Measurements from ENCODE around the gene AHRR. TPM values are rescaled to one million over a fixed set of nuclear protein-coding genes. Genes with fewer than 3 reads are reported as not detected.

AHRR gene
- total RNA-seq, 1 experiment from 2014 or later, result 1.9 TPM

GRCh38 chr5:438481-438981 is 117.0 kb downstream of the AHRR start:
- BruUV-seq (replicated peaks), result no TSS peak

GRCh38 chr5:439181-439580 is 117.7 kb downstream of the AHRR start:
- H3K27me3 ChIP-seq (ENCODE audit: low read length), result no peaks in the 10 kb centered on the region
- POLR2A ChIA-PET (ENCODE audit: unreplicated experiment), result no interaction called here
- ATAC-seq, result no peak
- H3K36me3 ChIP-seq (ENCODE audit: low read depth, low read length), result no peaks in the 10 kb centered on the region
- no peaks in the 10 kb centered on the region for H3F3A ChIP-seq (ENCODE audit: low read length, unreplicated experiment)
- DNase-seq, result no peak
- no TSS peak for BruUV-seq (replicated peaks)
- H3K9me3 ChIP-seq (ENCODE audit: low read length), result no peaks in the 10 kb centered on the region
- H3K79me2 ChIP-seq (ENCODE audit: low read length), result peaks cover 23% of the 10 kb centered on the region
- H3K9ac ChIP-seq (ENCODE audit: low read length), result no peak overlapping the region
- H3K4me2 ChIP-seq (ENCODE audit: low read length), result no peak overlapping the region
- H3K27ac ChIP-seq (ENCODE audit: low read length), result no peak overlapping the region
- H3K4me1 ChIP-seq (ENCODE audit: insufficient read depth, low read length), result peaks cover 8% of the 10 kb centered on the region
- H3K4me3 ChIP-seq (ENCODE audit: low read length), result no peak overlapping the region
- no peak for TF ChIP-seq CTCF (conservative IDR thresholded peaks at IDR 0.05; ENCODE audit: low read depth, low read length)
- no peak for TF ChIP-seq EZH2 (IDR thresholded peaks at IDR 0.05; ENCODE audit: low read length, unreplicated experiment)
- TF ChIP-seq EZH2phosphoT487 (IDR thresholded peaks at IDR 0.05; ENCODE audit: borderline replicate concordance, low read length), result no peak
- CTCF ChIA-PET, result interaction anchor here (0.6 kb wide), 1 partner anchor 97 kb away, joined by 3 read pairs; no protein-coding TSS in a partner anchor
- H3K9me2 ChIP-seq (replicated peaks; ENCODE audit: low read length), result no peaks in the 10 kb centered on the region
- intact Hi-C loops (cut with micrococcal nuclease), result no loop called here
- no peaks in the 10 kb centered on the region for H4K20me1 ChIP-seq (ENCODE audit: low read length)
- no peak overlapping the region for H2AFZ ChIP-seq (ENCODE audit: low read length)

More at GRCh38 chr5:438481-438981, 117.0 kb downstream of the AHRR start:
- Histone ChIP-seq H2AFZ (ENCODE audit: low read length) (no peak overlapping the region), H3K4me1 (ENCODE audit: insufficient read depth, low read length) (peaks cover 8% of the 10 kb centered on the region), H3K27me3 (ENCODE audit: low read length) (no peaks in the 10 kb centered on the region), H3K4me2 (ENCODE audit: low read length) (no peak overlapping the region), H4K20me1 (ENCODE audit: low read length) (no peaks in the 10 kb centered on the region), H3K79me2 (ENCODE audit: low read length) (peaks cover 17% of the 10 kb centered on the region), H3K36me3 (ENCODE audit: low read depth, low read length) (no peaks in the 10 kb centered on the region), H3F3A (ENCODE audit: low read length, unreplicated experiment) (no peaks in the 10 kb centered on the region), H3K4me3 (ENCODE audit: low read length) (no peak overlapping the region), H3K9me2 (replicated peaks; ENCODE audit: low read length) (no peaks in the 10 kb centered on the region), H3K9ac (ENCODE audit: low read length) (no peak overlapping the region), H3K9me3 (ENCODE audit: low read length) (no peaks in the 10 kb centered on the region), H3K27ac (ENCODE audit: low read length) (no peak overlapping the region)
- ATAC-seq, result no peak
- DNase-seq, result no peak
- intact Hi-C loops (cut with micrococcal nuclease), result no loop called here
- POLR2A ChIA-PET (ENCODE audit: unreplicated experiment), result no interaction called here
- TF ChIP-seq EZH2 (IDR thresholded peaks at IDR 0.05; ENCODE audit: low read length, unreplicated experiment) (no peak), EZH2phosphoT487 (IDR thresholded peaks at IDR 0.05; ENCODE audit: borderline replicate concordance, low read length) (no peak), CTCF (conservative IDR thresholded peaks at IDR 0.05; ENCODE audit: low read depth, low read length) (no peak)
- CTCF ChIA-PET, result no interaction called here

- no peak overlapping the region for H3K4me3 ChIP-seq (ENCODE audit: low read length)
- H2AFZ ChIP-seq (ENCODE audit: low read length), result no peak overlapping the region
- no peak for ATAC-seq
- H4K20me1 ChIP-seq (ENCODE audit: low read length), result no peaks in the 10 kb centered on the region
- intact Hi-C loops (cut with micrococcal nuclease), result loop anchor here (10.0 kb wide), 1 partner anchor 175 kb away; the partner anchor contains the start of gene CEP72
- ChIA-PET POLR2A (ENCODE audit: unreplicated experiment) (no interaction called here), CTCF (interaction anchor here (0.6 kb wide), 1 partner anchor 97 kb away, joined by 3 read pairs; no protein-coding TSS in a partner anchor)
- TF ChIP-seq CTCF (conservative IDR thresholded peaks at IDR 0.05; ENCODE audit: low read depth, low read length) (no peak), EZH2phosphoT487 (IDR thresholded peaks at IDR 0.05; ENCODE audit: borderline replicate concordance, low read length) (no peak), EZH2 (IDR thresholded peaks at IDR 0.05; ENCODE audit: low read length, unreplicated experiment) (no peak)
- no TSS peak for BruUV-seq (replicated peaks)
- no peaks in the 10 kb centered on the region for H3K9me2 ChIP-seq (replicated peaks; ENCODE audit: low read length)
- H3K27me3 ChIP-seq (ENCODE audit: low read length), result no peaks in the 10 kb centered on the region
- H3K4me2 ChIP-seq (ENCODE audit: low read length), result no peak overlapping the region
- H3K27ac ChIP-seq (ENCODE audit: low read length), result no peak overlapping the region
- no peak for DNase-seq
- H3K4me1 ChIP-seq (ENCODE audit: insufficient read depth, low read length), result peaks cover 12% of the 10 kb centered on the region
- H3K9ac ChIP-seq (ENCODE audit: low read length), result no peak overlapping the region
- H3K79me2 ChIP-seq (ENCODE audit: low read length), result peaks cover 28% of the 10 kb centered on the region
- no peaks in the 10 kb centered on the region for H3K9me3 ChIP-seq (ENCODE audit: low read length)
- no peaks in the 10 kb centered on the region for H3F3A ChIP-seq (ENCODE audit: low read length, unreplicated experiment)
- H3K36me3 ChIP-seq (ENCODE audit: low read depth, low read length), result no peaks in the 10 kb centered on the region
Observed at GRCh38 chr5:439636-440035, 118.1 kb downstream of the AHRR start.
